ENCODE measurements around the gene SUGCT.

GRCh38 chr7:40220421-40220911 lies 85.7 kb downstream of the SUGCT start:
- TF ChIP-seq, protein P1, sequence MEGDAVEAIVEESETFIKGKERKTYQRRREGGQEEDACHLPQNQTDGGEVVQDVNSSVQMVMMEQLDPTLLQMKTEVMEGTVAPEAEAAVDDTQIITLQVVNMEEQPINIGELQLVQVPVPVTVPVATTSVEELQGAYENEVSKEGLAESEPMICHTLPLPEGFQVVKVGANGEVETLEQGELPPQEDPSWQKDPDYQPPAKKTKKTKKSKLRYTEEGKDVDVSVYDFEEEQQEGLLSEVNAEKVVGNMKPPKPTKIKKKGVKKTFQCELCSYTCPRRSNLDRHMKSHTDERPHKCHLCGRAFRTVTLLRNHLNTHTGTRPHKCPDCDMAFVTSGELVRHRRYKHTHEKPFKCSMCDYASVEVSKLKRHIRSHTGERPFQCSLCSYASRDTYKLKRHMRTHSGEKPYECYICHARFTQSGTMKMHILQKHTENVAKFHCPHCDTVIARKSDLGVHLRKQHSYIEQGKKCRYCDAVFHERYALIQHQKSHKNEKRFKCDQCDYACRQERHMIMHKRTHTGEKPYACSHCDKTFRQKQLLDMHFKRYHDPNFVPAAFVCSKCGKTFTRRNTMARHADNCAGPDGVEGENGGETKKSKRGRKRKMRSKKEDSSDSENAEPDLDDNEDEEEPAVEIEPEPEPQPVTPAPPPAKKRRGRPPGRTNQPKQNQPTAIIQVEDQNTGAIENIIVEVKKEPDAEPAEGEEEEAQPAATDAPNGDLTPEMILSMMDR (IDR thresholded peaks at IDR 0.05), result no peak
- no peak for TF ChIP-seq EP300 (IDR thresholded peaks at IDR 0.05)

Data from esophagus muscularis mucosa (tissue), 3 donors.